ENCODE data around the gene FBXO47. TPM values are rescaled to one million over a fixed set of nuclear protein-coding genes. Genes with fewer than 3 reads are reported as not detected.
"Not testable (repeated sequence)": the region's sequence is repeated elsewhere in the genome, so short reads cannot be mapped to it uniquely, and the experiment has no call there.

FBXO47 gene
- total RNA-seq, 1 donor from 2014 or later: not detected

DNA sequence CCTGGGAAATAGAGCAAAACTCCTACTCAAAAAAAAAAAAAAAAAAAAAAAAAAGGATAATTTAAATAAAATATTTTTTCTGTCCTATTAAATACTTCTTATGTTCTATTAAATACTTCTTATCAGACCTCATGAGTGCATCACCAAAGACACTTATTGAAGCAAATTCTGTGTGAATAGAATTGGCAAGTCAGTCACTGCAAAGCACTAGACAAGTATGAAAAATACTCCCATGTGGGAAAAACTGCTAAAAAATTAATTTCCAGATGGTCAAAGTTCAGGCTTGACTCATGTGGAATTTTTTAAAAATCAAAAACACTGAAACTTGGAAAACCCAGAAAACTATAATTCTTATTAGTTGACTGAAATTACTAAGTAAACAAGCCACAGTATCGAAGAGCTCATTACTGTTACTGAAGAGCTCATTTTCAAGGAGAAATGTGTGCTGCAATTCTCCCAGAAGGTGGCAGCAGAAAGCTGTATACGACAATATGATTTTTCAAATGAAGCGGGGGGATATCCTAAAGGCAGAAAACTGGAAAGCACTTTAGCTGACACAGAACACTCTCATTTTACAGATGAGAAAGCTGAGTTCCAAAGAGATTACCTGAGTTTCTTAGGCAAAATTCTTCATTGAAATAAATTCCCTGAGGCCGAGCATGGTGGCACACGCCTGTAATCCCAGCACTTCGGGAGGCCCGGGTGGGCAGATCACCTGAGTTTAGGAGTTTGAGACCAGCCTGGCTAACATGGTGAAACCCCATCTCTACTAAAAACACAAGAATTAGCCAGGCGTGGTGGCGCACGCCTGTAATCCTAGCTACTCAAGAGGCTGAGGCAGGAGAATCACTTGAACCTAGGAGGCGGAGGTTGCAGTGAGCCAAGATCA is 15.9 kb upstream of the FBXO47 start:
- Histone ChIP-seq H3K9me3 (no peaks in the 10 kb centered on the region), H3K27me3 (no peaks in the 10 kb centered on the region), H3K4me1 (peaks cover 4% of the 10 kb centered on the region), H3K27ac (no peak overlapping the region), H3K36me3 (no peaks in the 10 kb centered on the region), H3K4me3 (no peak overlapping the region)
- intact Hi-C loops (cut with DNase I): loop anchor here (2.0 kb wide), 1 partner anchor 170 kb away; no protein-coding TSS in a partner anchor
- TF ChIP-seq CTCF (IDR thresholded peaks at IDR 0.05) (peak; percentile 54 to 83 (median 64)), POLR2A (IDR thresholded peaks at IDR 0.05) (no peak), POLR2AphosphoS5 (IDR thresholded peaks at IDR 0.05; ENCODE audit: insufficient read depth in 1 of 2, low read depth in 1 of 2) (peak in 1 of 2 donors; percentile 62)
- no peak for DNase-seq (ENCODE audit: extremely low spot score in 2 of 2)

DNA sequence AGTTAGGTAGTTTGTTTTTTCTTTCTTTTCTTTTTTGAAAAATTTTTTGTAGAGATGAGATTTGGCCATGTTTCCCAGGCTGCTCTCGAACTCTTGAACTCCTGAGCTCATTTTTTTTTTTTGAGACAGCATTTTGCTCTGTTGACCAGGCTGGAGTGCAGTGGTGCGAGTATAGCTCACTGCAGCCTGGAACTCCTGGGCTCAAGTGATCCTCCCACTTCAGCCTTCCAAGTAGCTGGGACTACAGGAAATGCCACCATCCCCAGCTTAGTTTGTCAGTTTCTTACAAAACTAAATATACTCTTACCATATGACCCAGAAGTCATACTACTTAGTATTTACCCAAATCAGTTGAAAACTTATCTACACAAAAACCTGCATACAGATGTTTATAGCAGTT is 14.4 kb upstream of the FBXO47 start:
- Histone ChIP-seq H3K27me3 (no peaks in the 10 kb centered on the region), H3K27ac (peak overlapping the region; percentile 48), H3K4me1 (peaks cover 4% of the 10 kb centered on the region), H3K9me3 (no peaks in the 10 kb centered on the region), H3K4me3 (no peak overlapping the region), H3K36me3 (no peaks in the 10 kb centered on the region)
- intact Hi-C loops (cut with DNase I): loop anchor here (2.0 kb wide), 1 partner anchor 171 kb away; no protein-coding TSS in a partner anchor
- no peak for TF ChIP-seq POLR2AphosphoS5 (IDR thresholded peaks at IDR 0.05; ENCODE audit: insufficient read depth in 1 of 2, low read depth in 1 of 2)
- TF ChIP-seq POLR2A (IDR thresholded peaks at IDR 0.05): no peak
- DNase-seq (ENCODE audit: extremely low spot score in 2 of 2): no peak

GRCh38 chr17:38980490-38981217 is 13.5 kb upstream of the FBXO47 start:
- Histone ChIP-seq H3K4me1 (peaks cover 4% of the 10 kb centered on the region), H3K27me3 (no peaks in the 10 kb centered on the region), H3K9me3 (no peaks in the 10 kb centered on the region), H3K27ac (peak overlapping the region; percentile 48), H3K4me3 (no peak overlapping the region), H3K36me3 (no peaks in the 10 kb centered on the region)
- intact Hi-C loops (cut with DNase I): no loop called here
- no peak for TF ChIP-seq POLR2AphosphoS5 (IDR thresholded peaks at IDR 0.05; ENCODE audit: insufficient read depth in 1 of 2, low read depth in 1 of 2)
- no peak for TF ChIP-seq POLR2A (IDR thresholded peaks at IDR 0.05)
- TF ChIP-seq CTCF (IDR thresholded peaks at IDR 0.05): no peak
- no peak for DNase-seq (ENCODE audit: extremely low spot score in 2 of 2)

DNA sequence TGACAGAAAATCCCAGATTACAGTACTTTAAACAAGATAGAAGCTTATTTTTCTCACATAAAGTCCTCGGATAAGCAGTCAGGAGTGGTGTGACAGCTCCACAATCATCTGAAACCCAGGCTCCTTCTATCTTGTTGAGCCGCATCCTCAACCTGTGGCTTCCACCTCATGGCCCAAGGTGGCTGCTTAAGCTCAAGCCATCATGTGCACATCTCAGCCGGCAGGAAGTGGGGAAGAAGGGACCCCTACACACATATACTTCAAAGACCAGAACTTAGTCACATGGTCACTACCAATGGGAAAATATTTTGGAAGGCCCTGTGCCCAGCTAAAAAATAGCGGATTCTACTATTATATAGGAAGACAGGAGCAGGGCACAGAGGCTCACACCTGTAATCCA is 11.0 kb upstream of the FBXO47 start:
- Histone ChIP-seq H3K4me1 (peaks cover 4% of the 10 kb centered on the region), H3K27me3 (no peaks in the 10 kb centered on the region), H3K4me3 (no peak overlapping the region), H3K36me3 (no peaks in the 10 kb centered on the region), H3K9me3 (no peaks in the 10 kb centered on the region), H3K27ac (no peak overlapping the region)
- intact Hi-C loops (cut with DNase I): no loop called here
- TF ChIP-seq POLR2AphosphoS5 (IDR thresholded peaks at IDR 0.05; ENCODE audit: insufficient read depth in 1 of 2, low read depth in 1 of 2) (no peak), POLR2A (IDR thresholded peaks at IDR 0.05) (no peak), CTCF (IDR thresholded peaks at IDR 0.05) (no peak)
- no peak for DNase-seq (ENCODE audit: extremely low spot score in 2 of 2)

- H3K36me3 ChIP-seq; H3K9me3 ChIP-seq; H3K4me1 ChIP-seq; intact Hi-C loops (cut with DNase I); DNase-seq (ENCODE audit: extremely low spot score in 2 of 2); H3K27ac ChIP-seq; H3K27me3 ChIP-seq; H3K4me3 ChIP-seq: not testable (repeated sequence)
Measured at GRCh38 chr17:38976187-38976551, 9.0 kb upstream of the FBXO47 start.
